Neural progenitor cell (in vitro differentiated cells): ENCODE results near the gene ADAMTS12. TPM values are rescaled to one million over a fixed set of nuclear protein-coding genes. Genes with fewer than 3 reads are reported as not detected.

Experiments
- DNase-seq: peaks from one replicate; pipeline ENCODE4 v3.0.0-alpha.2; 2016; ENCODE audit warnings: low spot score
- H2AFZ ChIP-seq: fragments of 200-600 bp; sonication (generic); replicated peaks from 2 replicates; pipeline ENCODE4 v1.6.1; 2016; ENCODE audit warnings: antibody characterized with exemption
- H3F3A ChIP-seq: fragments of 200-600 bp; sonication (generic); 2 replicates; pipeline ENCODE4 v1.6.1; 2016; ENCODE audit warnings: antibody characterized with exemption, low read depth
- H3K27ac ChIP-seq: fragments of 200-600 bp; sonication (generic); 2 replicates; pipeline ENCODE4 v1.5.1; 2016; ENCODE audit warnings: mild to moderate bottlenecking
- H3K27me3 ChIP-seq: fragments of 200-600 bp; sonication (generic); 2 replicates; pipeline ENCODE4 v1.6.1; 2016; ENCODE audit warnings: mild to moderate bottlenecking, moderate library complexity
- H3K36me3 ChIP-seq: fragments of 200-600 bp; sonication (generic); 2 replicates; pipeline ENCODE4 v1.5.1; 2016
- H3K4me1 ChIP-seq: fragments of 200-600 bp; sonication (generic); 2 replicates; pipeline ENCODE4 v1.6.1; 2016; ENCODE audit warnings: mixed run types
- H3K4me2 ChIP-seq: fragments of 200-600 bp; sonication (generic); 2 replicates; pipeline ENCODE4 v1.6.1; 2016
- H3K4me3 ChIP-seq: fragments of 200-600 bp; sonication (generic); 2 replicates; pipeline ENCODE4 v1.5.1; 2016
- H3K79me2 ChIP-seq: fragments of 200-600 bp; sonication (generic); 2 replicates; pipeline ENCODE4 v1.6.1; 2016; ENCODE audit warnings: low read depth
- H3K9ac ChIP-seq: fragments of 200-600 bp; sonication (generic); 2 replicates; pipeline ENCODE4 v1.6.1; 2016
- H3K9me3 ChIP-seq: fragments of 200-600 bp; sonication (generic); 2 replicates; pipeline ENCODE4 v1.5.1; 2016; ENCODE audit warnings: low read depth
- H4K20me1 ChIP-seq: fragments of 200-600 bp; sonication (generic); 2 replicates; pipeline ENCODE4 v1.6.1; 2016; ENCODE audit warnings: low read depth
- H3K27ac Mint-ChIP-seq: 3 replicates; pipeline ENCODE4 v1.8.0; 2021; ENCODE audit warnings: mixed read lengths
- H3K27me3 Mint-ChIP-seq: 2 replicates; pipeline ENCODE4 v1.8.0; 2022; ENCODE audit warnings: low read depth, mild to moderate bottlenecking, inconsistent platforms, moderate library complexity, mixed read lengths; ENCODE audit not compliant: insufficient read depth
- H3K36me3 Mint-ChIP-seq: 3 replicates; pipeline ENCODE4 v1.8.0; 2021; ENCODE audit warnings: mixed read lengths
- H3K4me1 Mint-ChIP-seq: 3 replicates; pipeline ENCODE4 v1.8.0; 2021; ENCODE audit warnings: mixed read lengths
- H3K4me3 Mint-ChIP-seq: 3 replicates; pipeline ENCODE4 v1.8.0; 2021; ENCODE audit warnings: mild to moderate bottlenecking, moderate library complexity, mixed read lengths
- H3K9me3 Mint-ChIP-seq: 3 replicates; pipeline ENCODE4 v1.8.0; 2020; ENCODE audit warnings: mixed read lengths
- EZH2 ChIP-seq: fragments of 200-600 bp; sonication (generic); IDR thresholded peaks from 2 replicates; pipeline ENCODE4 v1.6.1; 2017; ENCODE audit warnings: antibody characterized with exemption, mild to moderate bottlenecking, moderate library complexity
- EZH2phosphoT487 ChIP-seq: fragments of 200-600 bp; sonication (generic); IDR thresholded peaks from 2 replicates; pipeline ENCODE4 v1.6.1; 2017; ENCODE audit warnings: antibody characterized with exemption
- total RNA-seq: library from RNA; depleted of rRNA; stranded (reverse); fragments of >200 nt; gene quantifications from 2 replicates; pipeline ENCODE4 v1.2.3, GENCODE V29; 2015; ENCODE audit warnings: low replicate concordance
- TF ChIP-seq, protein P1 (sequence below): fragments of 200-600 bp; sonication (generic); IDR thresholded peaks from 2 replicates; pipeline ENCODE4 v1.5.1; 2017; ENCODE audit warnings: antibody characterized with exemption, mild to moderate bottlenecking

Gene ADAMTS12
- total RNA-seq, 1 donor from 2014 or later: 15.6 TPM

DNA sequence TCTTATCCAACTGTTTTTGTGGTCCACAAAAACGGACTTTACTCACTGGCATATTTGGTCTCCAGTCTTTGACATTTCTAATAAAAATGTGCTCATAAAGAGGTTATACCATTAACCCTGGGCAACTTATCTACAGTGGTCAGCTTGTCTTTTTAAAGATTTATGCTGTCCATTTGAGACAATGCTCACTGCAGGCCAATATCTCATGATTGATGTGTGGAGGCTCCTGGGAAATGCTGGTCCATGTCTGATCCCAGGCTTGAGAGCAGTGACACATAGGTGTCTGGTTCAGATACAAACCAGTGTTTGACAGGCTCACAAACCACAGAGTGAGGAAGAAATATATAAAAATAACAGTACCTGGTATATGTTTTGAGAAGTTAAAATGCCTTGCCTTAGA, 270.3 kb downstream of the ADAMTS12 start:
- Histone ChIP-seq H3K4me3 (no peak overlapping the region), H4K20me1 (peaks cover 3% of the 10 kb centered on the region), H2AFZ (no peak overlapping the region), H3K4me2 (no peak overlapping the region), H3K27me3 (no peaks in the 10 kb centered on the region), H3K36me3 (no peaks in the 10 kb centered on the region), H3F3A (no peaks in the 10 kb centered on the region), H3K27ac (no peak overlapping the region), H3K9ac (no peak overlapping the region), H3K79me2 (no peaks in the 10 kb centered on the region), H3K9me3 (no peaks in the 10 kb centered on the region), H3K4me1 (peaks cover 4% of the 10 kb centered on the region)
- no peak overlapping the region for H3K27ac Mint-ChIP-seq
- H3K27me3 Mint-ChIP-seq: peaks cover 4% of the 10 kb centered on the region
- H3K36me3 Mint-ChIP-seq: peaks cover 18% of the 10 kb centered on the region
- peaks cover 6% of the 10 kb centered on the region for H3K4me1 Mint-ChIP-seq
- H3K4me3 Mint-ChIP-seq: no peak overlapping the region
- no peak for DNase-seq
- no peaks in the 10 kb centered on the region for H3K9me3 Mint-ChIP-seq
- TF ChIP-seq EZH2phosphoT487 (no peak), EZH2 (no peak)
- TF ChIP-seq, protein P1, sequence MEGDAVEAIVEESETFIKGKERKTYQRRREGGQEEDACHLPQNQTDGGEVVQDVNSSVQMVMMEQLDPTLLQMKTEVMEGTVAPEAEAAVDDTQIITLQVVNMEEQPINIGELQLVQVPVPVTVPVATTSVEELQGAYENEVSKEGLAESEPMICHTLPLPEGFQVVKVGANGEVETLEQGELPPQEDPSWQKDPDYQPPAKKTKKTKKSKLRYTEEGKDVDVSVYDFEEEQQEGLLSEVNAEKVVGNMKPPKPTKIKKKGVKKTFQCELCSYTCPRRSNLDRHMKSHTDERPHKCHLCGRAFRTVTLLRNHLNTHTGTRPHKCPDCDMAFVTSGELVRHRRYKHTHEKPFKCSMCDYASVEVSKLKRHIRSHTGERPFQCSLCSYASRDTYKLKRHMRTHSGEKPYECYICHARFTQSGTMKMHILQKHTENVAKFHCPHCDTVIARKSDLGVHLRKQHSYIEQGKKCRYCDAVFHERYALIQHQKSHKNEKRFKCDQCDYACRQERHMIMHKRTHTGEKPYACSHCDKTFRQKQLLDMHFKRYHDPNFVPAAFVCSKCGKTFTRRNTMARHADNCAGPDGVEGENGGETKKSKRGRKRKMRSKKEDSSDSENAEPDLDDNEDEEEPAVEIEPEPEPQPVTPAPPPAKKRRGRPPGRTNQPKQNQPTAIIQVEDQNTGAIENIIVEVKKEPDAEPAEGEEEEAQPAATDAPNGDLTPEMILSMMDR: no peak

DNA sequence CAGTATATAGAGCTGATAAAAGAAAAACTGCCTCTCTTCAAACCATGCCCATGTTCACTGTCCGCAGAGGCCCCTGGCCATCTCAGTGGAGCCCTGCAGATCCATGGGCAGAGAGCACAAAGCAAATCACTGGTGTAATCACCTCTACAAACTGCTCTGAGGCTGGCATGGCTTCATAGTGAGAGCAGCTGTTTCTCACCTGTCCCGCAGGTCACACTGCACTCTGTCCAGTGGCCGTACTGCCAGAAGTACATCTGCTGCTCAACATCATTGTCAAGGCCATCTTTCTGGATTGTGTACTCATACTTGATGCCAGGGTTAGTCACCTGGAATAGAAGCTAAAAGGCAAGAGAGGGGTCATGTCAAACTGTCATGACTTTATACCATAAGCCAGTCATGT, 277.8 kb downstream of the ADAMTS12 start:
- Histone ChIP-seq H3K9me3 (no peaks in the 10 kb centered on the region), H3K4me1 (peaks cover 19% of the 10 kb centered on the region), H3F3A (no peaks in the 10 kb centered on the region), H3K4me3 (no peak overlapping the region), H3K79me2 (no peaks in the 10 kb centered on the region), H2AFZ (no peak overlapping the region), H3K9ac (no peak overlapping the region), H3K27me3 (no peaks in the 10 kb centered on the region), H4K20me1 (peaks cover 7% of the 10 kb centered on the region), H3K27ac (no peak overlapping the region), H3K4me2 (no peak overlapping the region), H3K36me3 (no peaks in the 10 kb centered on the region)
- Mint-ChIP-seq H3K27me3 (peaks cover 3% of the 10 kb centered on the region), H3K4me3 (no peak overlapping the region), H3K4me1 (peaks cover 13% of the 10 kb centered on the region), H3K27ac (no peak overlapping the region), H3K9me3 (no peaks in the 10 kb centered on the region), H3K36me3 (peaks cover 16% of the 10 kb centered on the region)
- TF ChIP-seq, protein P1: no peak
- no peak for DNase-seq

DNA sequence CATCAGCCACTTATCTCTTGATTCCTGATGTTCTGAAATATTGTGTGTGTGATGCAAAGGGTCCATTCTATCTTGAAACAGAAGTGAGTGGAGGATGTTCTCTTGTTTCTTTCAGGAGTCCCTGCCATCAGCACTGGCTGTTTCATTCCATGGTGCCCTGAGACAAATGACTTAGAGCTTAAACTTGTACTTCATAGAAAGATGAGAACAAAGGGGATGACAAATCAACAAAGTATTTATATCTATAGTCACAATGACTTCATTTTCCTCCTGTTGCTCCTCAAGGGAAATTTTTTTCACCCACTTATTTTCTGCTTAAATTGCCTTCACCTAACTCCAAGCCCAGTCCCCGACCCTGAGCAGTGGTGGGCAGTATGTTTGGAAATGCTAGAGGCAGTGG, 279.4 kb downstream of the ADAMTS12 start:
- H3K9me3 Mint-ChIP-seq: no peaks in the 10 kb centered on the region
- H3K27me3 ChIP-seq: no peaks in the 10 kb centered on the region
- H3K79me2 ChIP-seq: no peaks in the 10 kb centered on the region
- DNase-seq: no peak
- H3K4me2 ChIP-seq: no peak overlapping the region
- no peaks in the 10 kb centered on the region for H3K36me3 ChIP-seq
- no peak overlapping the region for H3K4me3 Mint-ChIP-seq
- H3K9ac ChIP-seq: no peak overlapping the region
- H3K27ac Mint-ChIP-seq: no peak overlapping the region
- TF ChIP-seq EZH2phosphoT487 (no peak), EZH2 (no peak)
- TF ChIP-seq, protein P1: no peak
- peaks cover 12% of the 10 kb centered on the region for H3K36me3 Mint-ChIP-seq
- peaks cover 15% of the 10 kb centered on the region for H3K4me1 Mint-ChIP-seq
- H3F3A ChIP-seq: peaks cover 3% of the 10 kb centered on the region
- H2AFZ ChIP-seq: no peak overlapping the region
- H3K9me3 ChIP-seq: no peaks in the 10 kb centered on the region
- H3K4me3 ChIP-seq: no peak overlapping the region
- peaks cover 19% of the 10 kb centered on the region for H3K4me1 ChIP-seq
- peaks cover 7% of the 10 kb centered on the region for H4K20me1 ChIP-seq
- H3K27ac ChIP-seq: no peak overlapping the region
- H3K27me3 Mint-ChIP-seq: peaks cover 3% of the 10 kb centered on the region
